Stimulated activated CD4-positive, alpha-beta T cell treated with anti-CD3 and anti-CD28 coated beads, Interleukin-4, amount 100 ng/mL, for 48 hours (primary cell): Measurements from ENCODE around the gene EZH1.
"Not testable (repeated sequence)": the region's sequence is repeated elsewhere in the genome, so short reads cannot be mapped to it uniquely, and the experiment has no call there.

Source experiments
- DNase-seq, 2 donors: peaks; one replicate each; pipeline ENCODE4 v3.0.0-alpha.2; 2020; ENCODE audit warnings: low read depth in 2 of 2

The EZH1 gene

GRCh38 chr17:42669977-42670788 lies 74.7 kb downstream of the EZH1 start:
- no peak for DNase-seq

DNA sequence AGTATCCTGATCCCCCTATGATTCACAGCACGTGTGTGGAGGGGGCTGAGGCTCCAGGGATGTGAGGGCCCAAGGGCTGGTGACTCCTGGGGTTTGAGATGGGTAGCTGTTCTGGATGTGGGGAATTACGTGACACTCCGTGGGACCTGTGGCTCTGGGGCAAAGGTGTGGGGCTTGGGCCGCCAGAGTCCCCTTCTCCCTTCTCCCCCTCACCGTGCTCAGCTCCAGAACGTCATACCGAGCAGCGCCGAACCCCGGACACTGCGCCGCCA lies 75.2 kb downstream of the EZH1 start:
- DNase-seq = no peak

DNA sequence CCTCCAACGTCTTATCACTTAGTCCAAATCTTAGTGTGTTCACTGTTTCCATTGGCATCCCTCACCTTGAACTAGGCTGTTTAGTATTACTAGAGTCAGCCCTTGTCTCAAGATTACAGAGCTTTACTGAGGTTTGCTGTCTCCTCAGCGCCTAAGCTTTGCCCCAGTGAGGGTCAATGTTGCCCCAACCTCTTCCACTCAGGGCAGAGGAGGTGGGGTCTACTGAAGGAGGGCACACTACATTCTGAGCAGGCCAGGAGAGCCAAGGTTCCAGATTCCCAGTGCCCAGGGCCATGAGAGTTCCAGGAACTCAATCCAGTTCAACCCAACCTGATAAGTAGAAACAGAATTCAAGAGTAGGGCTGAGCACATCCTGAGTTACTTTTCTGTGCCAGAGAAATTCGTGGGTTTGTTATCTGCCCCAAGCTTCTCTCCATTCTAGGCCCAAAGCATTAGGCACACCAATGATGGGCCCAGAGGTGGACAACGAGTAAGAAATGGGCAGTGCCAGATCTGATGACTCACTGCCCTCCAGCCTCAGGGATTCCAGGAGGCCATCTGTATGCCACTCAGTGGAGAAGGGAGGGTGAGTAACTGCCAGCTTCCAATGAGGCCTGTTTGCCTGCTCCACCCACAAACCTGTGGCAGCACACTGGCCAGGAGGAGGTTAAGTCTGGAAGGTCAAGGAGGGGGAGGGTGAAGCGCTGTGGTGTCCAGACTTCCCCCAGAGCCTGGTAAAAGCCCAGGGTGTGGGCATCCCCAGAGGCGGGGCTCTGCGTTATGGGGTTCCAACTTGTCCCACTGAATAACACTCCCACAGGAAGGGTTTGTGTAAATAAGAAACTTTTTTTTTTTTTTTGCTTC lies 77.5 kb downstream of the EZH1 start:
- DNase-seq = no peak

DNA sequence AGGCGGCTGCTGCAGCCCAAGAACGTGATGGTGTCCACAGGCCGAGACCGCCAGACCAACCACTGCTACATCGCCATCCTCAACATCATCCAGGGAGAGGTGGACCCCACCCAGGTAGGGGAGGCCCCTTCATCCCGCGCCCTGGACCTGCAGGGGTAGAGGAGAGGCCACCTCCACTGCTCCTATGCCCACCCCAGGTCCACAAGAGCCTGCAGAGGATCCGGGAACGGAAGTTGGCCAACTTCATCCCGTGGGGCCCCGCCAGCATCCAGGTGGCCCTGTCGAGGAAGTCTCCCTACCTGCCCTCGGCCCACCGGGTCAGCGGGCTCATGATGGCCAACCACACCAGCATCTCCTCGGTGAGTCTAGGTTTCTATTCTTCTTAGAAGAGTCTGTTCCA lies 78.7 kb downstream of the EZH1 start:
- not testable (repeated sequence) for DNase-seq

- DNase-seq = no peak
Observed at GRCh38 chr17:42665581-42666001, 79.2 kb downstream of the EZH1 start.

DNA sequence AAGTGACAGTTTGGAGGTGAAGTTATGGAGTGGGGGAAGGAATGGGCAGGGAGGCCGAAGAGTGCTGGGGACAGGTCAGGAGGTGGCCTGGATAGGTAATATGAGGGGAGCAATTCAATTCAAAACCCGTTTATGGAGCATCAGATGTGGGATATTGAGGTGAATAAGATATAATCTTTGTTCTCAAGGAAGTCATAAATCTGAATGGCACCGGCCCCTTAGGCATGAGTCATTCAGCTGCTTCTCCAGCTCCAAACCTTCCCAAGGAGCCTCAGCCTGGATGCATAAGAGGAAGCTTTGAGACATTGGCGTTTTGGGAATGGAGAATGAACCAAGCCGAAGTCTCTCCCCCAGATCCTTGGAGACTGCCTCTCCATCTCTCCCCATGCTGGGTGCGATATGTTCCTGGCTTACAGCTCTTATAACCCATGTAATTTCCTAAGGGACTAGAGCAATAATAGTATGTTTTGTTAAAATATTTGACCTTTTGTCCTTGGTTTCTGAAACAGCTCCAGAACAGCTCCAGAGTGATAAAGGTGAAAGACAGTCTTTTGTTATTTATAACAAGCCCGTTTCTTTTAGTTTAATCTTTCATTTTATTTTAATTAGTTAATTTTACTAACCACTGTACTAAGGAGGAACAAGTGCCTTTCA lies 84.0 kb downstream of the EZH1 start:
- no peak for DNase-seq

DNA sequence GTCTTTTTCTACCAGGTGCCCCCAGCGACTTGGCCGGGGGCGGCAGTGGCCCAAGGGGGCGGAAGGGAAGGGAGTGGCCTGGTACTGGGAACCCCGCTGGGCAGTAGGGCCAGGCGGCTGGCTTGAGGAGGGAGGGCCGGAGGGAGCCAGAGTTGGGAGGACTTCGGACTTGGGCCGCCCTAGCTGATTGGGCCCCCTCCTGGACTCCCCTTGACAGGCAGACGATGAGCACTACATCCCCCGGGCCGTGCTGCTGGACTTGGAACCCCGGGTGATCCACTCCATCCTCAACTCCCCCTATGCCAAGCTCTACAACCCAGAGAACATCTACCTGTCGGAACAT lies 84.9 kb downstream of the EZH1 start:
- DNase-seq = not testable (repeated sequence)

- DNase-seq = peak in 1 of 2 donors; percentile 70
Observed at GRCh38 chr17:42659079-42659931, 85.5 kb downstream of the EZH1 start, which contains the start of gene TUBG2. TUBG2 (plus strand) TSS chr17:42659284; CDS start chr17:42659504, 220 bp downstream.

- DNase-seq = no peak
Observed at GRCh38 chr17:42657824-42658588, 86.8 kb downstream of the EZH1 start.

DNA sequence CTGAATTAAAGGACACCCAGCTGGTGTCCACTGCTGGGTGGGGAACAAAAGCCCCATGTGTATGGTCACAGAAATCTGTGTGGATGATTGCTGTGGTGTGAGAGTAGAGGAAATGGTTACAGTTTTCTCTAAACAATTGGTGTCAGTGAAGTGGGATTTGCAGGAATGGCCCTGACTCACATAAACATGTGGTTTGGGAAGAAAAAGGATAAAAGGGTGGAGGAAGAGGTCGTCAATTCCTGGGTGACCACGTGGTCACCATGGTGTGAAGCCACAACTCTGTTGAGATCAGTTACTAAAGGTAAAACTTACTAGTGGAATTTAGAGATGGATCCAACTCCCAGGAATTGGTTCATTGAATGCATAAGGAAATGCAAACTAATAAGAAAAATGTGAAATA lies 89.3 kb downstream of the EZH1 start:
- no peak for DNase-seq

GRCh38 chr17:42653179-42654124 lies 91.4 kb downstream of the EZH1 start:
- DNase-seq = no peak

GRCh38 chr17:42651392-42651791 lies 93.4 kb downstream of the EZH1 start:
- DNase-seq = no peak
